Activated CD4-positive, alpha-beta memory T cell treated with anti-CD3 and anti-CD28 coated beads, Interleukin-2, amount 10 ng/mL, durations not matched to agents 7 days and 5 days (primary cell): ENCODE data around the gene EFR3B. TPM values are rescaled to one million over a fixed set of nuclear protein-coding genes. Genes with fewer than 3 reads are reported as not detected.
"Not testable (repeated sequence)": the region's sequence is repeated elsewhere in the genome, so short reads cannot be mapped to it uniquely, and the experiment has no call there.

Source experiments
- CTCF ChIA-PET: fragments of 350-600 bp; sonication (Branson Sonifier 250); formaldehyde crosslinking; loops from one replicate; lab custom pipeline; 2021; ENCODE audit warnings: antibody characterized with exemption, inconsistent platforms; lab: Charles Lee
- POLR2A ChIA-PET: fragments of 350-600 bp; sonication (Branson Sonifier 250); formaldehyde crosslinking; loops from one replicate; lab custom pipeline; 2021; ENCODE audit warnings: antibody characterized with exemption; lab: Charles Lee
- DNase-seq: peaks from one replicate; pipeline ENCODE4 v3.0.0-alpha.2; 2020
- H3K27ac Mint-ChIP-seq: one replicate; pipeline ENCODE4 v1.8.0; 2021; ENCODE audit warnings: mild to moderate bottlenecking, mixed read lengths
- H3K27me3 Mint-ChIP-seq: one replicate; pipeline ENCODE4 v1.8.0; 2021; ENCODE audit warnings: mixed read lengths
- H3K36me3 Mint-ChIP-seq: one replicate; pipeline ENCODE4 v1.8.0; 2021; ENCODE audit warnings: low read depth, mixed read lengths
- H3K4me1 Mint-ChIP-seq: one replicate; pipeline ENCODE4 v1.8.0; 2021; ENCODE audit warnings: mixed read lengths
- H3K4me3 Mint-ChIP-seq: one replicate; pipeline ENCODE4 v1.8.0; 2021; ENCODE audit warnings: mild to moderate bottlenecking, mixed read lengths
- H3K9me3 Mint-ChIP-seq: one replicate; pipeline ENCODE4 v1.8.0; 2021; ENCODE audit warnings: mixed read lengths
- total RNA-seq, 2 experiments: library from RNA; stranded (reverse); gene quantifications; one replicate each; pipeline ENCODE4 v1.2.3, GENCODE V29; 2021

The EFR3B gene
- total RNA-seq, 2 experiments from 2014 or later = not detected

DNA sequence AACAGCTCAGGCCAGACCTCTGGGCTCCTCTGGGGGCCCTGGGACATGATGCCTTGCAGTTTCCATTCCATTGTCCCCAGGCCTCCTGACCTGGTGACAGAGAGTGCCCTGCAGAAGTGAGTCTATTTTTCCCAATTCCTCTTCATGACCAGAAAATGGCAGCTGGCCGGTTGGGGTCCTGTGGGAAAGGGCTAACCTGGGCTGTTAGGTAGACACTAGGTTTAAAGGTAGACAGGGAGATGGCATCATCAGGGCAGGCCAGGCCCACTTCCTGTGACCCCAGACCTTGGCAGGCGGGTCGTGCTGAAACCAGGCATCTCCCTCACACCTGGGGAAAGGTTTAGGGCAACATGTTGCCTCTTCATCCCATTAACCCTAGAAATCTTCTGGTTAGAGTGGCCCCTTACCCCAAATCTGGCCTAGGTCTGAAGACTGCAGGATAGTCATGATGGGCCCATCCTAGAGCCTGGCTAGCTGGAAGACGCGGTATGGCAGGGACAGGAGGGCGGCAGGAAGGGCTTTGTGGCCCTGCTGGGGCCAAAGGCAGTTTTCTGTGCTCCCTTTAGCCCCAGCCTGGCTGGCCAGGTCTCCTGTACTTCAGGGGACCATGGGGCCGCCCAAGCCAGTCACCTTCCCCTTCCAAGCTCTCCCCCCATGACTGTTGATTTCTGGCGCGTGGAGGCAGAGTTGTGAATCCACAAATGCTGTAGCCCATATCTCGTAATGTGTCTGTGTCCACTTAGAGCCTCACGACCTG lies 116.4 kb downstream of the EFR3B start:
- CTCF ChIA-PET = no interaction called here
- H3K27me3 Mint-ChIP-seq = peaks cover 8% of the 10 kb centered on the region
- no peak overlapping the region for H3K4me3 Mint-ChIP-seq
- H3K9me3 Mint-ChIP-seq = no peaks in the 10 kb centered on the region
- no peak overlapping the region for H3K27ac Mint-ChIP-seq
- H3K36me3 Mint-ChIP-seq = peaks cover 3% of the 10 kb centered on the region
- no peak for DNase-seq
- peaks cover 17% of the 10 kb centered on the region for H3K4me1 Mint-ChIP-seq
- POLR2A ChIA-PET = interaction anchor here (1.0 kb wide), 1 partner anchor 144 kb away, joined by 3 read pairs; no protein-coding TSS in a partner anchor

DNA sequence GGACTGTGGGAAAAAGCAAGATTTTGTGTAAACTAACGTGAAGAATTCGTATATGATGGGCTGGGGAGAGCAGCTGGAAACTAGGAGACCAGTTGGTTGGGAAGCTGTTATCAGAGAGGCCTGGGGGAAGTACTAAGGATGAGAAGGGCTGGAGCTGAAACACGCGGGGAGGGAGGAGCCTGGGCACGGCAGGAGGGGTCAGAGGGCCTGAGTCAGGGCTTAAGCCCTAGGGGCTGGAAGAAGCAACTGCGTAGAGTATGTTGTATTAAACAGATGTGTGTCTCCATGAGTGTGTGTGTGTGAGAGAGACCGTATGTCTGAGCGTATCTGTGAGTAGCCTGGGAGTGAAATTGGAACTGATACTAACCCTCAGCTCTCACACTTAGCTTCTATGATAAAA lies 118.1 kb downstream of the EFR3B start:
- Mint-ChIP-seq H3K27ac (no peak overlapping the region), H3K4me3 (peak overlapping the region; percentile 30), H3K4me1 (peaks cover 17% of the 10 kb centered on the region), H3K9me3 (no peaks in the 10 kb centered on the region), H3K36me3 (peaks cover 3% of the 10 kb centered on the region), H3K27me3 (peaks cover 15% of the 10 kb centered on the region)
- ChIA-PET POLR2A (no interaction called here), CTCF (no interaction called here)
- DNase-seq = no peak

GRCh38 chr2:25160376-25160775 lies 118.5 kb downstream of the EFR3B start:
- Mint-ChIP-seq H3K4me1 (peaks cover 17% of the 10 kb centered on the region), H3K27me3 (peaks cover 20% of the 10 kb centered on the region), H3K9me3 (no peaks in the 10 kb centered on the region), H3K4me3 (peak overlapping the region; percentile 62), H3K36me3 (peaks cover 3% of the 10 kb centered on the region), H3K27ac (peak overlapping the region; percentile 61)
- POLR2A ChIA-PET = no interaction called here
- CTCF ChIA-PET = no interaction called here
- DNase-seq = no peak

- H3K4me1 Mint-ChIP-seq = peaks cover 21% of the 10 kb centered on the region
- ChIA-PET POLR2A (no interaction called here), CTCF (interaction anchor here (0.6 kb wide), 1 partner anchor 186 kb away, joined by 4 read pairs; no protein-coding TSS in a partner anchor)
- peaks cover 20% of the 10 kb centered on the region for H3K27me3 Mint-ChIP-seq
- H3K9me3 Mint-ChIP-seq = no peaks in the 10 kb centered on the region
- peaks cover 3% of the 10 kb centered on the region for H3K36me3 Mint-ChIP-seq
- H3K4me3 Mint-ChIP-seq = peak overlapping the region; percentile 62
- DNase-seq = peak; percentile 74
- H3K27ac Mint-ChIP-seq = peak overlapping the region; percentile 58
Observed at GRCh38 chr2:25161055-25161781, 119.3 kb downstream of the EFR3B start.

DNA sequence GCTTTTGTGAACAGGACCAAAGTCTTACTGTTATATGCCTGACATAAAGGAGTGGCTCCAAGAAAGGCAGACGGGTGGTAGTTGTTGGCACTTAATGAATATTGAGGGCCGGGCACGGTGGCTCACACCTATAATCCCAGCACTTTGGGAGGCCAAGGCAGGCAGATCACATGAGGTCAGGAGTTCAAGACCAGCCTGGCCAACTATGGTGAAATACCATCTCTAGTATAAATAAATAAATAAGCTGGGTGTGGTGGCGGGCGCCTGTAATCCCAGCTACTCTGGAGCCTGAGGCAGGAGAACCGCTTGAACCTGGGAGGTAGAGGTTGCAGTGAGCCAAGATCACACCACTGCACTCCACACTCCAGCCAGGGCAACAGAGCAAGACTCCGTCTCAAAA lies 120.2 kb downstream of the EFR3B start:
- POLR2A ChIA-PET, H3K27ac Mint-ChIP-seq, DNase-seq, H3K9me3 Mint-ChIP-seq, H3K36me3 Mint-ChIP-seq: not testable (repeated sequence)
- CTCF ChIA-PET = interaction anchor here (0.5 to 1.1 kb wide), 2 partner anchors 200 to 741 kb away, joined by 3 read pairs; no protein-coding TSS in a partner anchor
- peaks cover 28% of the 10 kb centered on the region for H3K27me3 Mint-ChIP-seq
- peak overlapping the region; percentile 5 for H3K4me3 Mint-ChIP-seq
- peaks cover 26% of the 10 kb centered on the region for H3K4me1 Mint-ChIP-seq

DNA sequence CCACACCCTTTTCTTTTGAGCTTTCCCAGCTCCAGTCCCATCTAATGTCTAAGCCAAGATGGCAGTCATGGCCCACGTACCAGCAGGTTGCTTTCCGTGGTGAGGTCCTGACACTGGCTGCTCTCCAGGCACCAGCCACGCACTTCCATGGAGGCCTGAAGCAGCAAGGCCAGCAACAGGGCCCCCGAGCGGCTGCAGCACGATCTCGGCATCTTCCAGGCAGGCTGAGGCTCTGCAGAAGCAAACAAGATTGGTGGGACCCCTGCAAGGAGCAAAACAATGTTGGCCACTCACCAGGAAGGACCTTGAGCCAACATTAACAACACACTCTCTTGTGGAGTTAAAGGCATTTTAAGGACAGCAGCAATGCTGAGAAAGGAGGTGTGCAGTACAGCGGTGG lies 122.7 kb downstream of the EFR3B start:
- Mint-ChIP-seq H3K4me3 (no peak overlapping the region), H3K27me3 (peaks cover 47% of the 10 kb centered on the region), H3K27ac (no peak overlapping the region), H3K9me3 (no peaks in the 10 kb centered on the region), H3K4me1 (peaks cover 35% of the 10 kb centered on the region), H3K36me3 (peaks cover 3% of the 10 kb centered on the region)
- CTCF ChIA-PET = interaction anchor here (0.6 to 3.0 kb wide), 3 partner anchors 31 to 419 kb away, joined by 3 to 33 read pairs (median 4); no protein-coding TSS in a partner anchor
- no peak for DNase-seq
- POLR2A ChIA-PET = interaction anchor here (0.7 kb wide), 1 partner anchor 31 kb away, joined by 3 read pairs; no protein-coding TSS in a partner anchor

GRCh38 chr2:25165992-25166875 lies 124.4 kb downstream of the EFR3B start:
- H3K36me3 Mint-ChIP-seq = no peaks in the 10 kb centered on the region

GRCh38 chr2:25168256-25169072 lies 126.6 kb downstream of the EFR3B start, which contains the start of gene POMC:
Gene POMC (minus strand): TSS chr2:25168580. CDS start chr2:25164772, 3,808 bp downstream.
- Mint-ChIP-seq H3K4me1 (peaks cover 18% of the 10 kb centered on the region), H3K27me3 (peaks cover 70% of the 10 kb centered on the region), H3K9me3 (no peaks in the 10 kb centered on the region), H3K4me3 (peak within 1 kb of the TSS; percentile 38), H3K36me3 (no peaks in the 10 kb centered on the region), H3K27ac (no peak within 1 kb of the TSS)
- peak; percentile 35 for DNase-seq
- POLR2A ChIA-PET = no interaction called here
- CTCF ChIA-PET = interaction anchor here (0.6 to 0.7 kb wide), 2 partner anchors 28 to 49 kb away, joined by 3 read pairs; no protein-coding TSS in a partner anchor

More at GRCh38 chr2:25165992-25166875, 124.4 kb downstream of the EFR3B start:
- ChIA-PET POLR2A (interaction anchor here (0.6 kb wide), 1 partner anchor 10 kb away, joined by 3 read pairs; no protein-coding TSS in a partner anchor), CTCF (interaction anchor here (0.6 to 3.0 kb wide), 8 partner anchors 10 to 401 kb away, joined by 3 to 33 read pairs (median 3); no protein-coding TSS in a partner anchor)
- no peak overlapping the region for H3K27ac Mint-ChIP-seq
- H3K27me3 Mint-ChIP-seq = peaks cover 63% of the 10 kb centered on the region
- no peak overlapping the region for H3K4me3 Mint-ChIP-seq
- peaks cover 25% of the 10 kb centered on the region for H3K4me1 Mint-ChIP-seq
- peak; percentile 52 for DNase-seq
- no peaks in the 10 kb centered on the region for H3K9me3 Mint-ChIP-seq

GRCh38 chr2:25169073-25169470 lies 127.2 kb downstream of the EFR3B start:
- peaks cover 18% of the 10 kb centered on the region for H3K4me1 Mint-ChIP-seq
- DNase-seq = no peak
- H3K9me3 Mint-ChIP-seq = no peaks in the 10 kb centered on the region
- POLR2A ChIA-PET = no interaction called here
- CTCF ChIA-PET = no interaction called here
- H3K27ac Mint-ChIP-seq = no peak overlapping the region
- H3K27me3 Mint-ChIP-seq = peaks cover 72% of the 10 kb centered on the region
- peak overlapping the region; percentile 18 for H3K4me3 Mint-ChIP-seq
- no peaks in the 10 kb centered on the region for H3K36me3 Mint-ChIP-seq

GRCh38 chr2:25170888-25171287 lies 129.0 kb downstream of the EFR3B start:
- DNase-seq = no peak
- POLR2A ChIA-PET = no interaction called here
- Mint-ChIP-seq H3K27me3 (peaks cover 68% of the 10 kb centered on the region), H3K9me3 (no peaks in the 10 kb centered on the region), H3K4me3 (no peak overlapping the region), H3K4me1 (peaks cover 17% of the 10 kb centered on the region), H3K27ac (no peak overlapping the region), H3K36me3 (no peaks in the 10 kb centered on the region)
- CTCF ChIA-PET = no interaction called here

DNA sequence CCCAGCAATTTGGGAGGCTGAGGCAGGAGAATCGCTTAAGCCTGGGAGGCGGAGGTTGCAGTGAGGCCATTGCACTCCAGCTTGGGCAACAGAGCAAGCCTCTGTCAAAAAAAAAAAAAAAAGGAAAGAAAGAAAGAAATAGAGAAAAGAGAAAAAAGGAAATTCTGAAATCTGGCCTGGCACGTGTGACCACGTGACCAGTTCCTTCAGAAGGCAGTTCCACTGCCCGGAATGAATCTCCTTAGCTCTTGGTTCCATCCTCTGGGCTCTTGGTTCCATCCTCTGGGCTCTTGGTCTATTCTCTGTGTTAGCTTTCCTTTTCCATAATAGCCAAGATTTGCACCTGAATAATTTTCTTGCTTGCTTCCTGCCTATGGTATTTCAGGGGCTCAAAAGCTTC lies 131.8 kb downstream of the EFR3B start:
- Mint-ChIP-seq H3K4me1 (peaks cover 5% of the 10 kb centered on the region), H3K36me3 (no peaks in the 10 kb centered on the region), H3K27ac (no peak overlapping the region), H3K27me3 (peaks cover 58% of the 10 kb centered on the region), H3K9me3 (no peaks in the 10 kb centered on the region), H3K4me3 (no peak overlapping the region)
- ChIA-PET POLR2A (no interaction called here), CTCF (no interaction called here)
- no peak for DNase-seq
